NT2/D1 (cell line): ENCODE measurements around the gene DLX2.

Experiments used
- YY1 ChIP-seq: IDR thresholded peaks from 2 replicates; pipeline ENCODE4 v1.6.1; 2011; ENCODE audit not compliant: insufficient read length, insufficient read depth
- ZNF274 ChIP-seq: IDR thresholded peaks from 2 replicates; pipeline ENCODE4 v1.6.1; 2011; ENCODE audit warnings: mild to moderate bottlenecking, low read depth, low read length

DNA sequence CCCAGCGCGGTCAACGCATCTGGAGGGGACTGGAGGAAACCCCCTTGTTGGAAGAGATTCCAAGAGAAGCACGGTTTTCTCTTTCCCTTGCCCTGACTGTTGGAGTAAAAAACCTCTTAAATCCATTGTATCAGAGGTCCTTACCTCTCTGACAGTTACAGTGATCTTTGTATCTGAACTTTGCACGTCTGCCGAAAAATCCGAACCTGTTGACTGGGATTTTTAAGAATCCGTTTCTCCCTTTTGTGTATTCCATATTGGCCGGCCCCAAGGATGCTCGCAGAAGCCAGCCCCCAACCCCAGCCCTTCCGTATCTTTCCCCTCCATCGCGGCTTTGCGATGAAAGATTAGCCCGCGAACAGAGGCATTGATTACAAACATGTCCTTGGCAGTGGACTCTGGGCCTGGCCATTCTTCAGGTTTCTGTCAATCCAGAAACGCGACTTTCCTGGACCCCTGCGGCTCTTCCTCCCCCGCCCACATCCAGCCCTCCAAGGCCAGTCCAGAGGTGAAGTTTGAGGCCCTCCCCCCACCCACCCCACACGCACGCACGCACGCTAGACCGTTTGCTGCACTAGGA, 22.0 kb downstream of the DLX2 start:
- TF ChIP-seq ZNF274: no peak
- no peak for TF ChIP-seq YY1
